ENCODE data around the gene NR3C2.
"Not testable (repeated sequence)": the region's sequence is repeated elsewhere in the genome, so short reads cannot be mapped to it uniquely, and the experiment has no call there.

The NR3C2 gene

DNA sequence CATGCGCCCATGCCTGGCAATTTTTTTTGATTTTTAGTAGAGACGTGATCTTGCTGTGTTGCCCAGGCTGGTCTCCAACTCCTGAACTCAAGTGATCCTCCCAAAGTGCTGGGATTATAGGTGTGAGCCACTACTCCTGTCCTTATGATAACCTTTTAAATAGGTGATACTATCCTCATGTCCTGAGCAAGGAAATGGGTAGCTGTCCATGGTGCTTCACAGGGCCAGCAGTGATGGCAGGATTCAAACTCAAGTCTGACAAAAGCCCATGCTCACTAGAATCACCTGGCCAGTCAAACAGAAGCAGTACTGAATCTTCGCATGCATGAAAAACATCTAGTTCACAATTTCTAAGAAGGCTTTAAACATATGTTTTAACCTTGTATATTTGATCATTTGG, 235.1 kb downstream of the NR3C2 start:
- no peak for DNase-seq

DNA sequence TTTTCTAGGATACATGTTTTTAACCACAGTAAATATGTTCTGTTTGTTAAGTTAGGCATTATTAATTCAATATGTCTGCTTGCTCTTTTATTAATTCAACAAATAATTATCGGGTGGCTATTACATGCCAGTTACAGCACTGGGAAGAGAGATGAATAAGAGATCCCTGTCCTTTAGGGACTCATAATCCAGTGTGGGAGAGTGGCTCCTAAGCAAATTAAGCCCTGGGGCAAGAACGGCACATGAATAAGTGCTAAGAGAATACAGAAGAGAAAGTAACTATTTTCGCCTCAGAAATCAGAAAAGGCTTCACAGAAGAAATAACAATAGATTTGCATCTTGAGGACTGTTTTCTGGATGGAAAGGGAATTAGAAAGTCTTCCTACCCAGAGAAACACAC, 236.7 kb downstream of the NR3C2 start:
- no peak for DNase-seq

DNA sequence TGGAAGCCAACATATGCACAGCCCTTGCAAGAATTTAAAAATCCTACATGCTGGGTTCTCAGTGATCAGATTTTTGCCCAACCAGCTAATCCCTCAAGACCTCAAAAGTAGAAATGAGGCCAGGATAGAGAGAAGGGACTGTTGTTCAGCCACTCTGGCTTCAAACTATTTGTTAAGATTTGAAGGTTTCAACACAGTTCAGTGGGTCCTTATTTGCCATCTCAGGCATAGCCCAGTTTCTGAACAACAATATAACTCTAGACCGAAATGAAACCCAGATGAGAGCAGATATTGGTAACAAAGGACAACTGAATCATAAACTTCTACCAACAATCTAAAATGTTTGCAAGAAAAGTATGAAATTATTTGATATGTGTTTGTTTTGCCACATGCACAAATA, 237.3 kb downstream of the NR3C2 start:
- no peak for DNase-seq

DNA sequence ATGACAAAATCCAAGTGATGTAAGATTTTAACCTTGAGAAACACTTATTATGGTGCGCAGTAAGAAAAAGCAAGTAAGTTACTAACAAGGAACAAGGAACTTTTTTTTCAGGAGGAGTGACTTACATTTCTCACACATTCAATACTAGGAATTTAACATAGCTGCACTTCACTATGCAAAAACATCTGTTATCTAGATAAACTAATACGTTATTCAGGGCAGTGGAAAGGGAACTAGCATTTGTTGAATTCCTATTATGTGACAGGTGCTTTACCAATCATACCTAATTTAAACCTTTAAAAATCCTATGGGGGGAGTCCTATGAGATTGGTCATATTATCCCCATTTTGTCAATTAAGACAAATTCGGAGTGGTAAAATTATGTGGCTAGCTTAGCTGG, 238.0 kb downstream of the NR3C2 start:
- no peak for DNase-seq

DNA sequence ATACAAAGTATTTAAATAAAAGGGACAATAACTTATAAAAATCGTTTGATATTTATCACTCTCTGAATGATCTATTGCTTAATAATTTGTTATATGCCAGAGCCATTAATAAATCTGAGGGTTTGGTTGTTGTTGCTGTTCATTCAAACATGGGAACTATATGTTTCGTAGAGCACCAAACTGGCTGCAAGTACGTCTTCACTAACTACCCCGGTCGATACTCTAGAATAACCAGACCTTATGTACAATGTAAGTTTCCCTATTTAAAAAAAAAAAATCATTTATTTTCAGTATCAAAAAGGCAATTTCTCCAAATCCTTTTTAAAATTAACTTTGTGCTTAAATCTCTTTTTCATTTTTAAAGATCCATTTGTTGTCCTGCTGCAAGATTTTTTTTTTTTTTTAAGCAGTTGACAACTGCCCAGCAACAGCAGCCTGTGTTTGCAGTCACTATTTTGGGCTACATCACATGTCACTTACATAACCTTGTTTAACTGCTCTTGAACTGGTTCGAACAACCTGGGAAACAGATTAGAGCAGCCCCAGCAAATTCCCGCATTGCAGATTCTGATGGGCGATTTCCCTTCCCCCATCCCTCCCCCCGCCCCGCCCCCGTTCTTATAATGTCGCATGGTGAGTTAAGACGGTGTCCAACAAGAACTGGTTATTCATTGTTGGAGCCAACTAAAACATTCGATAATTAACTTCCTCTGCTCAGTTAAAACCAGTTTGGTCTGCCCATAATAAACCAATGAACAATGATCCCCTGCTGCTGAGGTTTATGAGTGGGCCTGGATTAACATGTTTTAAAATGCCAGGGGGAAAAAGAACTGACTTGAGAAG, 238.9 kb downstream of the NR3C2 start:
- no peak for DNase-seq

DNA sequence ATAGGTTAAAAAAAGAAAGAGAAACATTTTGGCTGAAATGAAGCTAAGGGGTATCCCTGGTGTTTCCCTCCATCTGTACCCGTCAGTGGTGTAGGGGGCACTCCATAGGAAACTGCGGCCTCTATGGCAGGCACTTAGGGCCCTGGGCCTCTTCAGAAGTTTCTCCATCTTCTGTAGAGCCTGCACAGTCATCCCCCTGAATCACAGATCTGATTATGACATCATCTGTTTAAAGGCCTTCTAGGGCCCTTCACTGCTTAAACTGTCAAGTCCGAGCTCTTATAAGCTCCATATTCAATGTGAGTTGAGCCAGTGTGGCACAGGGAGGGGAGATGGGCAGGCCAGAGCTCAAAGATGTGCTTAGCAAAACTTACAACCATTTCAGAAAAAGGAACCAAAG, 241.3 kb downstream of the NR3C2 start:
- no peak for DNase-seq

DNA sequence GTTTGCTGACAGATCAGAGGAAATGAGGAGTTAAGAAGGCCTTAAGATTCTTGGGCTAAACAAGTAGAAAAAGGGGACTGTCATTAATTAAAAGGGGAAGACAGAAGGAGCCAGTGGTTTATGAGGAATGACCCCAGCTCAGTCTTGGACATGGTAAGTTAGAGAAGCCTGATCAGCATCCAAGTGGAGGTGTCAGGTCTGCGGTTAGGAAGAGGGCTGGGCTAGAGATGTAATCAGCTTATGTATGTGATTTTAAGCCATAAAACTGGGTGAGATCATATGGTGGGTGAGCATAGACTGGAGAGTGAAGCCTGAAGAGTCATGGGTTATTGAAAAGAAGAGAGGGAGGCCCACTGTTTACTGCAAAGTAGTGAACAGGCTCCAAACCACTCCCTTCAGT, 246.1 kb downstream of the NR3C2 start:
- no peak for DNase-seq

DNA sequence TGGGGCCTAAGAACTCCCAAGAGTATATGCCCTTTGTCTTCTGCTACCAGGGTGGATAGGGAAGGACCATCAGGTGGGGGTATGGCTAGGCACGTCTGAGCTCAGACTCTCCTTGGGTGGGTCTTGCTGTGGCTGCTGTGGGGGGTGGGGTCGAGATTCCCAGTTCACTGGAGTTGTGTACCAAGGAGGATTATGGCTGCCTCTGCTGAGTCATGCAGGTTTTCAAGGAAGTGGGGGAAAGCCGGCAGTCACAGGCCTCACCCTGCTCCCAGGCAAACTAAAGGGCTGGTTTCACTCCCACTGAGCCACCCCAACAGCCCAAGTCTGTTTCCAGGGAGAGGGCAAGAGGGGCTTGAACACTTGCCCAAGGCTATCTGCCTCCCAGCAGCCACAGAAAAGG, 249.7 kb downstream of the NR3C2 start:
- no peak for DNase-seq

DNA sequence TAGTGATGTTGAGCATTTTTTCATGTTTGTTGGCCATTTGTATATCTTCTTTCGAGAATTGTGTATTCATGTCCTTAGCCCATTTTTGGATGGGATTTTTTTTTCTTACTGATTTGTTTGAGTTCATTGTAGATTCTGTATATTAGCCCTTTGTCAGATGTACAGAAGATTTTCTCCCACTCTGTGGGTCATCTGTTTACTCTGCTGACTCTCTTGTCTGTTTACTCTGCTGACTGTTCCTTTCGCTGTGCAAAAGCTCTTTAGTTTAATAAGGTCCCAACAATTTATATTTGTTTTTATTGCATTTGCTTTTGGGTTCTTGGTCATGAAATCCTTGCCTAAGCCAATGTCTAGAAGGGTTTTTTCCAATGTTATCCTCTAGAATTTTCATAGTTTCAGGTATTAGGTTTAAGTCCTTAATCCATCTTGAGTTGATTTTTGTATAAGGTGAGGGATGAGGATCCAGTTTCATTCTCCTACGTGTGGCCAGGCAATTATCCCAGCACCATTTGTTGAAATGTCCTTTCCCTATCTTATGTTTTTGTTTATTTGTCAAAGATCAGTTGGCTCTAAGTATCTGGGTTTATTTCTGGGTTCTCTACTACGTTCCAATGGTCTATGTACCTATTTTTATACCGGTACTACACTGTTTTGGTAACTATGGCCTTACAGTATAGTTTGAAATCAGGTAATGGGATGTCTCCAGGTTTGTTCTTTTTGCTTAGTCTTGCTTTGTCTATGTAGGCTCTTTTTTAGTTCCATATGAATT, 254.6 kb downstream of the NR3C2 start:
- DNase-seq, result not testable (repeated sequence)

DNA sequence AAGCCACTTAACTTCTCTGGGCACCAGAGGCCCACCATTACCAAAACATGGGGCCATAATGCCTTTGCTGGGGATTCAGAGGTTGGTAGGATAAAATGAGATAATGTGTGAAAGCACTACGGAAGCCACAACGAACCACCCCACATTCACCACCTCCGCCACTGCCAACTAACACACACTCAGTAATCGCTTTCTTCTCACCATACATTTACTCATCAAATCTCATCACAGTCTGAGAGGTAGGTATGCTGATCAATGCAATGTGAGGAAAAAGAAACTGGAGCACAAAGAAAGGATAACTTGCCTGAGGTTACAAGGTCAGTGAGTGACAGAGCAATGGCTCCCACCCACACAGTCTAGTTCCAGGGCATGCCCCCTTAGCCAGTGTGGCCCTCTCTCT, 257.3 kb downstream of the NR3C2 start:
- no peak for DNase-seq

DNA sequence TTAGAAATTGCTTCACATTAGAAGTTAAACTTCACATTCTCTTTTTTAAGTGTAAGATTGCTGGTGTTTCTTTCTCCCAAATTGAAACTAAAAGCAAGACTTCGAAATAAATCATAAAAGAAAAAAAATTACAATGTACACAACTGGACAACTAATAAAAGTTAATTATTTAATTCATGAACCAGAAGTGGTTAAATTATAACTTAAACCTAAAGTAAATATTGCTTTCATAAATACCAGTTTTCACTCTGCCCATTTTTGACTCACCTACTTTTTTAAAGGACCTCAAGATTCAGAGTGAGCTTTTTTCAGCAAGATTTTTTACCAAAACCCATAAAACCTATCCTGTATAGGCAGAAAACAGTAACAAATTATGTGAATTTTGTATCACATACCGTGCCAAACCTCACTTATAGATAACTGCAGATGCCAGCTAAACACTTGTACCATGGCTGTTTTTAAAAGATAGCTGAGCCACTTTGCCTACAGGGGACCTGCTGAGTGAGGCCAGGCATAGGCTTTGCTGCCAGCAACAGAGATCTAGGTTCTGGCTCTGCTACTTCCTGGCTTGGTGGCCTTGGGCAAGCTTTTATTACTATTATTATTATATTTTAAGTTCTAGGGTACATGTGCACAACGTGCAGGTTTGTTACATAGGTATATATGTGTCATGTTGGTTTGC, 259.8 kb downstream of the NR3C2 start:
- no peak for DNase-seq

DNA sequence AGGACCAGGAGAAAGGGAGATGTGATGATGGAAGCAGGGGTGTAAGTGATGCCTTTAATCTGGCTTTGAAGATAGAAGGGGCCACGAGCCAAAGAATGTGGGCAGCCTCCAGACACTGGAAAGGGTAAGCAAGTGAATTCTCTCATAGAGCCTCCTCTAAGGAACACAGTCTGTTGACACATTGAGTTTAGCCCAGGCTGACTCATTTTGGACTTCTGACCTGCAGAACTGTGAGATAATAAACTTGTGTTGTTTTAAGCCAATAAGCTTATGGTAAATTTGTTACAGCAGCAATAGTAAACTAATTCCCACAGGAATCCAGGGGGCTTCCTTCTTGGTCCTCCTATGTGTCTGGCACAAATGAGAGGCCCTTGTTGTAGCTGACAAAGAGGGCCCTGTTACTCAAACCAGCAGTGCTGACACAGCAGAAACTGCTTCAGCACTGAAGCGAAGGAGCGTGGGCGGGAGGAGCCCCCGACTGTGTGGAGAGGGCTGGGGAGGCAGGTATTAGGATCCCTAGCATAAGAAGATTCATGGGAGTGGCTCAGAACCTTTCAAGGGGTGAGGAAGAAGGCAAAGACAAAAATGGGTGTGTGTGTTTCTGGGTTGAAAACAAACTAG, 268.7 kb downstream of the NR3C2 start:
- no peak for DNase-seq

DNA sequence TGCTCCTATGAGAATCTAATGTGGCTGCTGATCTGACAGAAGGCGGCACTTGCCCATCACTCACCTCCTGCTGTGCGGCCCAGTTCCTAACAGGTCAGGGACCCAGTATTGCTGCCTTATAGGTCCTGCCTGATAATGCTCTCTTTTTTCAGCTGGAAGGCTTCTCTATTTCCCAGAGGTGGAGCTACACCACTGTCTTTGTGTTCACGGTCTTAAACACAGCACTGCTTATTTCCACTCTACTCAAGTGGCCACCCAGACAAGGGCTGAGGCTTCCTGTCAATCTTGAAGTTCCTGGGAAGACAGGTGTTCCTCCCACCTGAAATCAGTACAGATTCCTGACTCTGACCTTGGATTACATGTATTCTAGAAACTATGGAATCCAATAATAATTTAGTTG, 270.6 kb downstream of the NR3C2 start:
- no peak for DNase-seq

DNA sequence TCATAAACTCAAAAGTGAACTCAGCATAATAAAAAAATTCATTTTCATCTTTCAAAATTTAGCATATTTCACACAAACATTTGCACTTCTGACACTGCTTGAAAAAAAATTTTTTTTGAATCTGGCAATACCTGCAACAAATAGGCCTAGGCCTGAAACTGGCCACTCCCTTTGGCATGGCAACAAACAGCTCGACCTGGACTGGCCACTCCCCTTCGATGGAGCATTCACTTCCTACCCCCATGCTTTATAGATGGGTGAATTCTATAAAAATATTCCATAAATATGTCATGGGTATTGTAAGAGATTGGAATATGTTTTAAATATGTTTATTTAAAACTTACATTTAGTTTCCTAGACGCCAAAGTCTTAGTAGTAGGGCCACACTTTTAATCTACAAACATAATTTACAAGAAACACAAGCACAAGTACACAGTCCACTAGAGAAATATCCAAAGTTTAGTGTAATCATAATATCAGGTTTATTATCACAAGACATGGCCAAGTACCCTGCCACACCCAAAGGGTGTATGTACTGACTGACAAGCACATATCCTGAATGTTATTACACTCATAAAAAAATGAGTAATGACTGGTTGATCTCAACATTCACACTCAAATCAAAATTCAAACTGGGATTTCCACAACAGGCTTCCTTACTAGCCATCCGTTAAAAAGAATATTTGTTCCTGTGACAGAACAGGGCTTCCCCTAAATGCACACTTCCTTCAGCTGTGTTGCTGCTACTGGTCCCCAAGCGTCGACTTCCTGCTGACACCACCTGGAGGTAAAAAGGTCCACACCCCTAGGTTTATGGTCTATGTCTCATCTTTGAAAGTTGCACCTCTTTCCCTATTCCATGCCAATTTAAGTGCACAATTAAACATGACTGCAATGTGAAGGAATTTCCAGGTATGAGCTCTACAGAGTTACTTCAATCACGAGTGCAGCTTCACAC, 271.5 kb downstream of the NR3C2 start:
- DNase-seq, result no peak

DNA sequence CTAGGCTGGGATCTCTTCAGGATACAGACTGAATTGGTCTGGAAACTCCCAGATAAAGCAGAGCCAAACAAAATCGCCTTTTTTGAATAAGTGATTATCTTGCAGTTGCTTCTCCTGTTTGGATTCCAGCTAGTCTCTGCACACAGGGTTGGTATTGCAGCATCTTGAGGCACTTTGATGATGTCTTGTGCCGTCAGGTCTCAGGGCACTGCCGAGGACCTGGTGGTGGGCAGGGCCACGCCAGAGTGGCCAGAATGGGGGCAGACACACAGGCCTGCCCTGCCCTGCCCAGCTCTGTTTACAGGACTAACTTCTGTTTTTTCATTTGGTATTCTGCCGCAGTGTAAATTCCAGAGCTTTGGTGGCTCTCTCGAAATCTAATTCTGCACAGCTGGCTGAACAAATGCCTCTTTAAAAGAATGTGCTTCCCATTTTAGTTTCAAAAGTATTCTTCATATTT, 276.1 kb downstream of the NR3C2 start:
- no peak for DNase-seq

DNA sequence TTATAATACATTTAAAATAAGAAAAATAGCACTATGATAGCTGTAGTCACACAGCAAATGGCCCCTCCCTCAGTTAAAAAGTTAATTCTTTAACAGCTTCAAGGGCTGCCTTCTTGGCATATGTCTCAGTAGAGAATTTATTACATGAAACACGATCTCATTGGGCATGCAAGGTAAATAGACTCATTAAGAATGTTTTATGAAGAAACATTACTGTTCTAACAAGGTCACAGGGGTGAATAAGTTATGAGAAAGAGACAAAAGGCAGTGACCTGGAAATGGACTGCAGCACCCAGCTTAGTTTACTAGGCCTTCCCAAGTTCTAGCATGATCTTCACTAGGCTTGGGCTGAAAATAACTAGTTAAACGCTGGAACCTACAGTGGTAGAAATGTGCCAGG, 277.7 kb downstream of the NR3C2 start:
- DNase-seq, result no peak

DNA sequence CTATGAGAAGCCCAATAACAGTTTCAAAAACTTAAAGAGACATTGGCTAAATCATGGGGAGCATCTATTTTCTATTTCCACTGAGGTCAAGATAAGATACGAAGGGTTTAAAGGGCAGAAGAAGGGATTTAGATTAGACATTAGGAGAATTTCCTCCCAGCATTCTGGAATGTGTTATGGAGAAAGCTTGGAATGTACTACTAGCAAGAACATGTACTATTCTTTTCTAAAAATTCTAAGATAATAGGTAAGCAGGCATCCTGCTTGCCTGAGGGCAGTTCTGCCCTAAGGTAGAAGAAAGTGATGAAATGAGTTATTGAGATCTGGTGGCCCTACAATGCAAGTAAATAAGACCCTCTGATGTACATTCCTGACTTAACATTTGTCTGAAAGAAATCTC, 279.2 kb downstream of the NR3C2 start:
- DNase-seq, result no peak

DNA sequence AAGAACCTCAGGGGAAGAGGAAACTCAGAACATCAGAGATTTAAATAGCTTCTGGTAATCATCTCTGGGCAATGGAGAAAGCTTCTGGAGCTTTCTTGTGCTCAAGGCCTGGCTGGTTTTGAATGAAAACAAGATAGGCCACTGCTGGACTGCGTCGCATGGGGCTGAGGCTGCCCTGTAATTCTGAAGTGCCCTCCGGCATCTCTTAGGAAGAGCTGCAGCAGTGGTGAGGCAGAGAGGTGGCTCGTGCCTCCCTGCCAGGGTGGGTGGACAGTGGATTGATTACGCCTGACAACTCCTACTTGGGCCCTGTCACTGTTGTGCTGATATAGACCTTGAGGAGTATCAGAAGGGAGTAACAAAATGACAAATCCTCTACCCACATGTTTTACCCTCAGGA, 279.7 kb downstream of the NR3C2 start:
- DNase-seq, result no peak

DNA sequence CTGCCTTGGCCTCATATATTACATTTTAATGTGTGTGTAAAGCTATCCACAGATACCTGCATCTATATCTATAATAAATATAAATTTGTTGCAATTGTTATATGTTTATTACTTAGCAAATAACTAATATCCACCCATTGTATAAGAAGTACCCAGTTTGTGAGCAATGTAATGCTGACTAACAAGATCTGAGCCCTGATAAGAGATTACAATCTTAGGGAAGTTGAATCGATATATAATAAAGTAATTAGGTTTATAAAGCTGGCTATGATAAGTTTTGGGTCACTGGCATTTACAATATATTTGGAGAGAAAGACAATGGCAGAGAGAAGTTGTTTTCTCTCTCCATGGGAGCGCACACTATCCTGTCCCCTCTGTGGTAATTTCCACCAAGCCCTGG, 280.6 kb downstream of the NR3C2 start:
- no peak for DNase-seq

DNA sequence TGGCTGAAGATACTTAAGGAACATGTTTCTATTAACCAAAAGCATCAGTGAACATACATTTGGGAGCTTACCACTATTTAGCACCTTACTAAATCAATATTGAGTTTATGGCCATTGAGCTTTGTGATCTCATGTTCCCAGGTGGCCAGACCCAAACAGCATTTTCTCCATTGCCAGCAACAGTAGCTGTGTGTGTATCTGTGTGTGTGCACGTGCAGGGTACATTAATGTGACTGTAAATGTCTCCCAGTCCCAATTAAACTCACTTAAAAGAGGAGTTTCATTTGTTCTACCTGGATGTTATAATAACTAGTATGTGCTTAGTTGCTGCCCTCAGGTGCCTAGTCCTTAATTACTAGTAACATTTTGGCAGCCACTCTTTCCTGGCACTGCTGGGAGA, 282.4 kb downstream of the NR3C2 start:
- DNase-seq, result no peak

DNA sequence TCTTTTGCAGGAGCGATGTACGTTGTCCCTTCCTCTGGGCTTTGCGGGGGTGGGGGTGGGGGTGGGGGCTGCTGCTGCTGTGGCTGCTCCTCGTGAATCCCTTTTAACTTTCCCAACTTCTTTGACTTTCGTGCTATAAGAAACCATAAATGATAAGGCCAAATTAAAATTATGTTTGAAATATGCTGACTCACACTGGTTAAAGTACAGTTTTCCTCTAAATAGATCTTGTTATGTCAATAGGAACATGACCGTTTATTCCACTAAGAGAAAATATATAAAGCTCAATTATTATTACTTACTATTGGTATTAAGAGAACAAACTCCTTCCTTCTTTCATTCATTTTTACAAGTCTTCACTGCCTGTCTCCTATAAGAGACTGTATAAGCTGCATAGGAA, 287.4 kb downstream of the NR3C2 start:
- DNase-seq, result no peak

Measured in DMS153 (cell line).